ENCODE results near the gene BMP2K.
"Not testable (repeated sequence)": the region's sequence is repeated elsewhere in the genome, so short reads cannot be mapped to it uniquely, and the experiment has no call there.

The BMP2K gene

GRCh38 chr4:78846258-78846657 is 70.1 kb downstream of the BMP2K start:
- DNase-seq (ENCODE audit: low spot score in 2 of 2) (no peak), ATAC-seq (no peak)
- H3K9me3 Mint-ChIP-seq, result no peaks in the 10 kb centered on the region
- peaks cover 7% of the 10 kb centered on the region for H3K36me3 Mint-ChIP-seq
- H3K4me3 Mint-ChIP-seq, result no peak overlapping the region
- H3K4me1 Mint-ChIP-seq, result no peaks in the 10 kb centered on the region
- H3K27ac Mint-ChIP-seq, result no peak overlapping the region

- DNase-seq (ENCODE audit: low spot score in 2 of 2) (no peak), ATAC-seq (no peak)
- Mint-ChIP-seq H3K4me3 (no peak overlapping the region), H3K9me3 (no peaks in the 10 kb centered on the region), H3K27ac (no peak overlapping the region), H3K36me3 (no peaks in the 10 kb centered on the region), H3K4me1 (no peaks in the 10 kb centered on the region)
Observed at GRCh38 chr4:78862314-78862737, 86.2 kb downstream of the BMP2K start.

GRCh38 chr4:78863254-78863869 is 87.2 kb downstream of the BMP2K start:
- H3K36me3 Mint-ChIP-seq, result no peaks in the 10 kb centered on the region
- ATAC-seq (no peak), DNase-seq (ENCODE audit: low spot score in 2 of 2) (no peak)
- H3K4me3 Mint-ChIP-seq, result no peak overlapping the region
- H3K4me1 Mint-ChIP-seq, result no peaks in the 10 kb centered on the region
- no peaks in the 10 kb centered on the region for H3K9me3 Mint-ChIP-seq
- no peak overlapping the region for H3K27ac Mint-ChIP-seq

GRCh38 chr4:78863991-78864390 is 87.8 kb downstream of the BMP2K start:
- H3K9me3 Mint-ChIP-seq, result no peaks in the 10 kb centered on the region
- no peak for DNase-seq (ENCODE audit: low spot score in 2 of 2)
- no peak overlapping the region for H3K27ac Mint-ChIP-seq
- H3K36me3 Mint-ChIP-seq, result no peaks in the 10 kb centered on the region
- H3K4me3 Mint-ChIP-seq, result no peak overlapping the region
- no peak for ATAC-seq
- no peaks in the 10 kb centered on the region for H3K4me1 Mint-ChIP-seq

- no peak for ATAC-seq
- no peak overlapping the region for H3K27ac Mint-ChIP-seq
- H3K4me1 Mint-ChIP-seq, result no peaks in the 10 kb centered on the region
- no peaks in the 10 kb centered on the region for H3K36me3 Mint-ChIP-seq
- H3K9me3 Mint-ChIP-seq, result no peaks in the 10 kb centered on the region
- no peak overlapping the region for H3K4me3 Mint-ChIP-seq
- no peak for DNase-seq (ENCODE audit: low spot score in 2 of 2)
Observed at GRCh38 chr4:78864405-78865024, 88.4 kb downstream of the BMP2K start.

- Mint-ChIP-seq H3K4me1 (no peaks in the 10 kb centered on the region), H3K27ac (no peak overlapping the region)
Observed at GRCh38 chr4:78865451-78865850, 89.3 kb downstream of the BMP2K start.

GRCh38 chr4:78868712-78869111 is 92.6 kb downstream of the BMP2K start:
- H3K27ac Mint-ChIP-seq, ATAC-seq: not testable (repeated sequence)
- H3K36me3 Mint-ChIP-seq, result peaks cover 21% of the 10 kb centered on the region

More at GRCh38 chr4:78865451-78865850, 89.3 kb downstream of the BMP2K start:
- H3K4me3 Mint-ChIP-seq, result no peak overlapping the region
- DNase-seq (ENCODE audit: low spot score in 2 of 2) (no peak), ATAC-seq (no peak)
- no peaks in the 10 kb centered on the region for H3K9me3 Mint-ChIP-seq
- H3K36me3 Mint-ChIP-seq, result peaks cover 1% of the 10 kb centered on the region

GRCh38 chr4:78870056-78870455 is 93.9 kb downstream of the BMP2K start:
- no peak for ATAC-seq
- Mint-ChIP-seq H3K9me3 (no peaks in the 10 kb centered on the region), H3K36me3 (peaks cover 21% of the 10 kb centered on the region), H3K27ac (no peak overlapping the region), H3K4me3 (no peak overlapping the region), H3K4me1 (no peaks in the 10 kb centered on the region)
- DNase-seq (ENCODE audit: low spot score in 2 of 2), result no peak

More at GRCh38 chr4:78868712-78869111, 92.6 kb downstream of the BMP2K start:
- H3K4me1 Mint-ChIP-seq; H3K9me3 Mint-ChIP-seq; H3K4me3 Mint-ChIP-seq; DNase-seq (ENCODE audit: low spot score in 2 of 2): not testable (repeated sequence)

- Mint-ChIP-seq H3K4me3 (no peak overlapping the region), H3K36me3 (peaks cover 14% of the 10 kb centered on the region), H3K4me1 (no peaks in the 10 kb centered on the region)
Observed at GRCh38 chr4:78876568-78877320, 100.6 kb downstream of the BMP2K start.

GRCh38 chr4:78878031-78878430 is 101.9 kb downstream of the BMP2K start:
- peaks cover under 1% of the 10 kb centered on the region for H3K36me3 Mint-ChIP-seq
- no peaks in the 10 kb centered on the region for H3K9me3 Mint-ChIP-seq
- no peak overlapping the region for H3K27ac Mint-ChIP-seq
- H3K4me3 Mint-ChIP-seq, result no peak overlapping the region
- ATAC-seq (no peak), DNase-seq (ENCODE audit: low spot score in 2 of 2) (no peak)
- no peaks in the 10 kb centered on the region for H3K4me1 Mint-ChIP-seq

More at GRCh38 chr4:78876568-78877320, 100.6 kb downstream of the BMP2K start:
- H3K27ac Mint-ChIP-seq, result no peak overlapping the region
- ATAC-seq (no peak), DNase-seq (ENCODE audit: low spot score in 2 of 2) (no peak)
- no peaks in the 10 kb centered on the region for H3K9me3 Mint-ChIP-seq

- Mint-ChIP-seq H3K4me3 (no peak overlapping the region), H3K27ac (no peak overlapping the region), H3K9me3 (no peaks in the 10 kb centered on the region), H3K4me1 (no peaks in the 10 kb centered on the region), H3K36me3 (no peaks in the 10 kb centered on the region)
- no peak for ATAC-seq
- DNase-seq (ENCODE audit: low spot score in 2 of 2), result no peak
Observed at GRCh38 chr4:78880874-78881492, 104.8 kb downstream of the BMP2K start.

- ATAC-seq (no peak), DNase-seq (ENCODE audit: low spot score in 2 of 2) (no peak)
- Mint-ChIP-seq H3K9me3 (no peaks in the 10 kb centered on the region), H3K27ac (no peak overlapping the region), H3K4me3 (no peak overlapping the region), H3K4me1 (peaks cover 5% of the 10 kb centered on the region), H3K36me3 (peaks cover 7% of the 10 kb centered on the region)
Observed at GRCh38 chr4:78885598-78885997, 109.4 kb downstream of the BMP2K start.

GRCh38 chr4:78889955-78890354 is 113.8 kb downstream of the BMP2K start:
- no peak overlapping the region for H3K4me3 Mint-ChIP-seq
- ATAC-seq, result no peak
- no peak for DNase-seq (ENCODE audit: low spot score in 2 of 2)
- no peak overlapping the region for H3K27ac Mint-ChIP-seq
- H3K36me3 Mint-ChIP-seq, result peaks cover 12% of the 10 kb centered on the region
- peaks cover 6% of the 10 kb centered on the region for H3K4me1 Mint-ChIP-seq
- no peaks in the 10 kb centered on the region for H3K9me3 Mint-ChIP-seq

GRCh38 chr4:78899302-78899701 is 123.2 kb downstream of the BMP2K start:
- Mint-ChIP-seq H3K9me3 (no peaks in the 10 kb centered on the region), H3K27ac (no peak overlapping the region), H3K4me1 (no peaks in the 10 kb centered on the region), H3K36me3 (peaks cover 5% of the 10 kb centered on the region), H3K4me3 (no peak overlapping the region)
- ATAC-seq (no peak), DNase-seq (ENCODE audit: low spot score in 2 of 2) (no peak)

GRCh38 chr4:78901882-78902281 is 125.7 kb downstream of the BMP2K start:
- Mint-ChIP-seq H3K4me1 (no peaks in the 10 kb centered on the region), H3K4me3 (no peak overlapping the region), H3K27ac (no peak overlapping the region), H3K36me3 (no peaks in the 10 kb centered on the region), H3K9me3 (no peaks in the 10 kb centered on the region)
- DNase-seq (ENCODE audit: low spot score in 2 of 2) (no peak), ATAC-seq (no peak)

All from stimulated activated effector memory CD8-positive, alpha-beta T cell treated with anti-CD3 and anti-CD28 coated beads, Interleukin-12 subunit alpha, Interleukin-12 subunit beta, amount 100 ng/mL, for 72 hours (primary cell).